Measurements from ENCODE around the gene SLIT3.
"Not testable (repeated sequence)": the region's sequence is repeated elsewhere in the genome, so short reads cannot be mapped to it uniquely, and the experiment has no call there.

The SLIT3 gene

DNA sequence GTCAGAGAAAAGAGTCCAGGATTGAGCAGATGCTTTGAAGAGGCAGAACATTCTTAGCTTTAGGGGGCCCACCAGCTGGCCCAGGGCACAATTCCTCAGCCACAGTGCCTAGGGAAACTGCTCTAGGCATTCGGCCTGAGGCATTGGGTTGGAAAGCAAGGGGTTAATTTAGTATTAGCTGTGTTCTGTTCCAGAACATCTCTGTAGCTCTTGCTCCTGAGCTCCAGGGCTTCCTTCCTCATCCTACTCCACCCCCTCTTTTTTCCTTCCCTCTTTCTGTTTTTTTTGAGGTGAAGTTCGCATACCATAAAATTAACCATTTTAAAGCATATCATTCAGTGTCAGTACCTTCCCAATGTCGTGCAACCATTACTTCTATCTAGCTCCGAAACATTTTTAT is 647.3 kb downstream of the SLIT3 start:
- DNase-seq = no peak

DNA sequence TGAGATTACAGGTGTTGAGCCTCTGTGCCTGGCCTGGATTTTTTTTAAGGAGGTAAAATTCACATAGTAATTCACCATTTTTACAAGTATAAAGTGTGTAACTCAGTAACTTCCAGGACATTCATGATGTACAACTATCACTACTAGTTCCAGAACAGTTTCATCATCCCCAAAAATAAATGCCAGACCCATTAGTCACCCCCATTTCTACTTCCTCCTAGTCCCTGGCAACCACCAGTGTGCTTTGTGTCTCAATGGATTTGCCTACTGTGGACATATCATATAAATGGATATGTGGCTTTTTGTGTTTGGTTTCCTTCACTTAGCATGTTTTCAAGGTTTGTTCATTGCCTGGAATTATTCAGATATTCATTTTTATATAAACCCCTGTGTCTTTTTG is 649.3 kb downstream of the SLIT3 start:
- no peak for DNase-seq

DNA sequence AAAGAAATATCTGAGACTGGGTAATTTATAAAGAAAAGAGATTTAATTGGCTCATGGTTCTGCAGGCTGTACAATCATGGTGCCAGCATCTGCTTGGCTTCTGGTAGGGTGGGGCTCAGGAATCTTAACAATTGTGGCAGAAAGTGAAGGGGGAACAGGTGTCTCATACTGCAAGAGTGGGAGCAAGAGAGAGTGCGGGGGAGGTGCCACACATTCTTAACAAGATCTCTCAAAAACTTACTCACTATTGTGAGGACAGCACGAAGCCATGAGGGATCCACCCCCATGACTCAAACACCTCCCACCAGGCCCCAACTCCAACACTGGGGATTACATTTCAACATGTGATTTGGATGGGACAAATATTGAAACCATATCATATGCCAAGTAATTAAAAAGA is 651.6 kb downstream of the SLIT3 start:
- DNase-seq = no peak

DNA sequence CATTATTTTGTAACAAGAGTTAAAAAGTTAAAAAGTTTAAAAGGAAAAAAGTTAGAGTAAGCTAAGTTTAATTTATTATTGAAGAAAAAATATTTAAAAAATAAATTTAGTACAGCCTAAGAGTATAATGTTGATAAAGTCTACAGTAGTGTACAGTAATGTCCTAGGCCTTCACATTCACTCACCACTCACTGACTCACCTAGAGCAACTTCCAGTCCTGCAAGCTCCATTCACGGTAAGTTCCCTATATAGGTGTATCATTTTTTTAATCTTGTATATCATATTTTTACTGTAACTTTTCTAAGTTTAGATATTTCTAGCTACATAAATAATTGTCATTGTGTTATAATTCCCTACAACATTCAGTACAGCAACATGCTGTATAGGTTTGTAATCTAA is 652.4 kb downstream of the SLIT3 start:
- DNase-seq = no peak

DNA sequence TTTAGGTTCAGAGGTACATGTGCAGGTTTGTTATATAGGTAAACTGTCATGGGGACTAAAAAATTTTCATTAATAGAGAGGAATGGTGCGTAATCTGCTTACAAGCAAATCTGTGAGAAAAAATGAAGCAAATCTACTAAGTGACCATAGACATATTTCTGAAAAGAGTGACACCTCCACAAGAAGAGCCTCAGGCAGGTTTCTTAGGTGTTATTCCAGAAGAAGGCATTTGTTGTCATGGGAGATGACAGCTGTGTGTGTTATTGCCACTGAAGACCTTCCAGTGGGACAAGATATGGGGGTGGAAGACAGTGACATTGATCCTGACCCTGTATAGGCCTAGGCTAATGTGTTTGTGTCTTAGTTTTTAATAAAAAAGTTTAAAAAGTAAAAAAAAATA is 652.9 kb downstream of the SLIT3 start:
- no peak for DNase-seq

DNA sequence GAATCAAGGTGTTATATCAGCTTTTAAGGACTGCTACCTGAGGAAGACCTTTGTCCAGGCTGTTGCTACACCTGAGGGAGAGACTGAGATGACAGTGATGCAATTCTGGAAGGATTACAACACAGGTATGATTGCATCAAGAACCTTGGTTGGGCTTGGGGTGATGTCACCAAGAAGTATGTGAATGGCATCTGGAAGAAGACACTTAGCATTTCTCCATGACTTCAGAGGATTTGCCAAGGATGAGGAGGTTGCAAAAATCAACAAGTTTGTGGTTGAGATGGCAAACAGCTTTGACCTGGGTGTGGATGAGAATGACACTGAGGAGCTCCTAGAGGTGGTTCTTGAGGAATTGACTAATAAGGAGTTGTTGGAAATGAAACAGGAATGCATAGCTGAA is 653.9 kb downstream of the SLIT3 start:
- no peak for DNase-seq

DNA sequence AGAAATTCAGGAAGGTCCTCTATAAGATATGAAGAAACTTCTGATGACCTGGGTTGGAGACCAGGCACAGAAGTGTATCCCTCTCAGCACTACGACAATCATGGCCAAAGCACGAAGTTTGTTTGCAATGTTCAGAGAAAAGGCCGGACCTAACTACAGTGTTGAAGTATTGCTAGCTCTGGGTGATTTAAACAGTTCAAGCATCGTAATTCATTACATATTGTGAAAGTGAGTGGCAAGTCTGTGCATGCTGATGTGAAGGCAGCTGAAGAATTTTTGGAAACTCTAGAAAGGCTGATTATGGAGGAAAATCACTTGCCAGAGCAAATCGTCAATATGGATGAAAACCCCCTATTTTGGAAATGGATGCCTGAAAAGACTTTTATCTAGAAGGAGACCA is 654.6 kb downstream of the SLIT3 start:
- DNase-seq = no peak

DNA sequence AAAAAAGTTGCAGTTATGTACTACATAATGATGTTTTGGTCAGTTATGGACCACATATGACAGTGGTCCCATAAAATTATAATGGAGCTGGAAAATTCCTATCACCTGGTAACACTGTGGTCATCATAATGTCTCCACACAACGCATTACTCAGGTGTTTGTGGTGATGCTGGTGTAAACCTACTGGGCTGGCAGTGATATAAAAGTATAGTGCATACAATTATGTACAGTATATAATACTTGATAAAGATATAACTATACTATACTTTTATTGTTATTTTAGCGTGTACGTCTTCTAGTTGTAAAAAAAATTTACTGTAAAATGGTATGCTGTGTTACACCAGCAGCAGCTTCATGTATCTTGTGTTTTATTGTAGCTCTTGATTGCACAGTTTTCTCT is 655.7 kb downstream of the SLIT3 start:
- DNase-seq = no peak

DNA sequence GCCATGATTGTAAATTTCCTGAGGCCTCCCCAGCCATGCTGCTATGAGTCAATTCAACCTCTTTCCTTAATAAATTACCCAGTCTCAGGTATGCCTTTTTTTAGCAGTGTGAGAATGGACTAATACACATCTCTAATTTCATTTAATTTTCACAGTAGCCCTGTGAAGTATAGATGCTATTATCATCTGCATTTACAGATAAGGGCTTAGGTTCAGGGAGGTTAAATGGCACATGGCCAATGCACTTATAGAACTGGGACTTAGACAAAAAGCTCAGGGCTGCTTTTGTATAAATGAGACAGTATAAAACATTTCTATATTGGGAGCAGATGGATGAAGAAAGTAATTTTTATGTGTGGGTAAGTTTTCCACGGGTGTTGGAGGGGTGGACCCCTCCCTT is 658.9 kb downstream of the SLIT3 start:
- DNase-seq = no peak

DNA sequence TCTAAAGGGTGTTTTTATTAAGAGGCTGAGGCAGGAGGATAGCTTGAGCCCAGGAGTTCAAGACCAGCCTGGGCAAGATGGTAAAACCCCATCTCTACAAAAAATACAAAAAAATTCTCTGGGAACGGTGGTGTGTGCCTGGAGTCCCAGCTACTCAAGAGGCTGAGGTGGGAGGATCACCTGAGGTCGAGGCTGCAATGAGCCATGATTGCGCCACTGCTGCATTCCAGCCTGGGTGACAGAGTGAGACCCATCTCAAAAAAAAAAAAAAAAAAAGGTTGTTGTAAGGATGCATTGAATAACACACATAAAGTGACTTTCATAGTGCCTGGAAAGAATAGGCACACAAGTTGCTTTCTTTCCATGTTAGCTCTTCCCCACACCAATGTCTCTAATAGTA is 662.1 kb downstream of the SLIT3 start:
- DNase-seq = not testable (repeated sequence)

DNA sequence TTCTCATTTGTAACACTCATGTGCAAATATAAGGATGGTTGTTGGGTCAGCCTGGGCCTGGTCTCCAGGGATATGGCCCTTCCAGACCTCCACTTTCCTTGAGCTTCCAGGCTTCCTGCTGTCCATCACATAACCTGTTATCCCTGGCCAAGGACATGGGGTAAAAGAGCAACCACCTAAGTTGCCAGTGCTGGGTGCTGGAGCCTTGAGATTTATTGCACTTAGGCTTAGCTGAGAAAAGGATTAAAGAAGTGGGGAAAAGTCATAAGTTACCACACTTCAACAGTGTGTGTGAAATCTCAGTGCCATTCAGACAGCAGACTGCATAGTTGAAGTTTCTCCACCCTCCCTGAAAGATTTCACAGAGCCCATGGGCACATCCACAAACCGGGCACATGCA is 663.1 kb downstream of the SLIT3 start:
- DNase-seq = no peak

DNA sequence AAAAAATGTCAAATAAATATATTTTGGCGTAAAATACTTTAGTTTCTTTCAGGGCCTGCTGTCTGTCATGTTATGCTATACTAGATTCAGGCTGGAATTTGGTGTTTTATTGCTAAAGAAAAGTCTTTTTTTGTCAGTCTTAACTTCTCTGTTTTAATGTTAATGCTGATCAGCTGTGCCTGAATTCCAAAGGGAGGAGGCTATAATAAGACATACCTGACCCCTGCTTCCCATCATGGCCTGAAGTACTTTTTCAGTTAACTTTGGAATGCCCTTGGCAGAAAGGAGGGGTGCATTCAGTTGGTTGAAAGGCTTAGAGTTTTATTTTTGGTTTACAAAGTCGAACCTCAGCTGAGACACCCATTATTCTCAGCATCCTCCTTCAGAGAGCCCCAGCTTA is 663.7 kb downstream of the SLIT3 start:
- DNase-seq = no peak

DNA sequence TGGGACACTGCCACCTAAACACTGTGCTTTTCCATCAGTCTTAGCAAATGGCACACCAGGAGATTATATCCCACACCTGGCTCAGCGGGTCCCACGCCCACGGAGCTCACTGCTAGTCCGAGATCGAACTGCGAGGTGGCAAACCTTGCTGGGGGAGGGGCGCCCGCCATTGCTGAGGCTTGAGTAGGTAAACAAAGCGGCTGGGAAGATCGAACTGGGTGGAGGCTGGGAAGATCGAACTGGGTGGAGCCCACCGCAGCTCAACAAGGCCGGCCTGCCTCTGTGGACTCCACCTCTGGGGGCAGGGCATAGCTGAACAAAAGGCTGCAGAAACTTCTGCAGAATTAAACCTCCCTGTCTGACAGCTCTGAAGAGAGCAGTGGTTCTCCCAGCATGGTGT is 670.0 kb downstream of the SLIT3 start:
- DNase-seq = not testable (repeated sequence)

DNA sequence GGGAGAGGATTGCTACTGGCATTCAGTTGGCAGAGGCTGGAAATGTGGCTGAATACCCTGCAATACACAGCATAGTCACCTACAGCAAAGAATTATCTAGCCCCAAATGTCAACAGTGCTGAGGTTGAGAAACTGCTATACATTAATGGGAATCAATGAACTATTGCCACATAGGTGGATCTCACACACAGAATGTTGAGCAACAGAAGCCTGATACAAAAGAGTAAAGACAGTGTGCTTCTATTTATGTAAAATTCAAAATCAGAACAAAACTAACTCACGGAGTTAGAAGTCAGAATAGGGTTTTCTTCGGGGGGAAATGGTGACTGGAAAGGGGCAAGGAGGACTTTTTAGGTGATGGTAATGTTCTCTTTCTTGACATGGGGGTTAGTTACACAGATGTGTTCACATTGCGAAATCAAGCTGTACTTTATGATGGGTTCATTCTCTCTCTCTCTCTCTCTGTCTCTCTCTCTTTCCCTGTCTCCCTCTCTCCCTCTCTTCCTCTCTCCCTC is 676.0 kb downstream of the SLIT3 start:
- DNase-seq = no peak

DNA sequence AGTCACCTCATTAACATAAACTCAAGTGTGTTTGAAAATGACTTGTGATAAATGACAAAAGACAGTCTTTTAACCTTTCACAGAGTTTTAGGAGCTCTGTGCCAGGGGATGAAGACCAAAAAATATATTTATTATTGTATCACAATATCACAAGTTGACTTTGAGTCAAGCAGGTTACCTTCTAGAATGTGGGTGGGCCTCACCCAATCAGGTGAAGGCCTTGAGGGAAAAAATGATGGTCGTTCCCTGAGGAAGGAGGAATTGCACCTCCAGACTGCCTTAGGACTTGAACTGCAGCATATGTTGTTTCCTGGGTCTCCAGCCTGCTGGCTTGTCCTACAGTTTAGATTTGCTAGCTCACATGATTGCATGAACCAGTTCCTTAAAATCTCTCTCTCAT is 680.1 kb downstream of the SLIT3 start:
- no peak for DNase-seq

DNA sequence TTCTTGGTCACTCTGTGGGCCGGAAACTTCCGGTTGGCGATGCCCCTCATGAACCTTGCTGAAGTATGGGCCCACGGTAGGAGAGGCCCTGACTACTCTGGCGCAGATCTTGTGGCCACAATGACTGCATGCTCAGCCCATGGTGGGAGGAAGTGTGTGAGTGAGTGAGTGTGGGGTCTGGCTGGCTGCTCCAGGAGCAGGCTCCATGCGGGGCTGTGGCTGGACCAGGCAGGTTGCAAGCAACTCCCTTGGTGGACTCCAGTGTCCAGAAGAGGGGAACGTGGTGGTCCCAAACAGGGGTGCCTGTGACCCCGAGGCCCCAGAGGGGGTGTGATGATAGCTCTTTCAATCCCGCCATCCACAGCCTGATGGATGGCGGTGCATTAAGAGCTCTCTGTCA is 686.3 kb downstream of the SLIT3 start:
- DNase-seq = no peak

DNA sequence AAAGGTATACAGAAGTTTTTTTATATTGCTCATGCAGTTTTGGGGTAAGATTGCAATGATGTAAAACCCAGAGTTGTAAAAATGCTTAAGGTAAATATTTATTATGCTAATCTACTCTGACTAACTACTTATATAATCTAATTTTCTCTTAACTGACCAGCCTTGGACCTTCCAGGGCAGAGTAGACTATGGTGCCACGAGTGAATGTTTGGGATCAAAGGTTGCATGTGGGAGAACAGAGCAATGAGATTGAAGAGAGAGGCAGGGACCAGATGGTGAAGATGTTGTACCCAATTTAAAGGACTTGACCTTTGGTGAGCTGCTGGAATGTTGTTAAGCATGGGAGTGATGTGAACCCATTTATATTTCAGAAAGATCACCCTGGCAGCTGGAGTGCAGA is 686.9 kb downstream of the SLIT3 start:
- DNase-seq = no peak

DNA sequence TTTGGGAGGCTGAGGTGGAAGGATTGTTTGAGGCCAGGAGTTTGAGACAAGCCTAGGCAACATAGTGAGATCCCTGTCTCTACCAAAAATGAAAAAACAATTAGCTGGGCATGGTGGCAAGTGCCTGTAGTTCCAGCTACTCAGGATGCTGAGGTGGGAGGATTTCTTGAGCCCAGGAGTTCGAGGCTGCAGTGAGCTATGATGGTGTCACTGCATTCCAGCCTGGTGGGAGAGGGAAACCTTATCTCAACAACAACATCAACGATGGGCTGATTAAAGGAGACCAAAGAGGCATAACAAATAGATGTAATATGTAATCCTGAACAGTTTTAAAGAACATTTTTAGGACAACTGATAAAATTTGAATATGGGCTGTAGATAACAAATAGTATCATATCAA is 687.5 kb downstream of the SLIT3 start:
- DNase-seq = no peak

DNA sequence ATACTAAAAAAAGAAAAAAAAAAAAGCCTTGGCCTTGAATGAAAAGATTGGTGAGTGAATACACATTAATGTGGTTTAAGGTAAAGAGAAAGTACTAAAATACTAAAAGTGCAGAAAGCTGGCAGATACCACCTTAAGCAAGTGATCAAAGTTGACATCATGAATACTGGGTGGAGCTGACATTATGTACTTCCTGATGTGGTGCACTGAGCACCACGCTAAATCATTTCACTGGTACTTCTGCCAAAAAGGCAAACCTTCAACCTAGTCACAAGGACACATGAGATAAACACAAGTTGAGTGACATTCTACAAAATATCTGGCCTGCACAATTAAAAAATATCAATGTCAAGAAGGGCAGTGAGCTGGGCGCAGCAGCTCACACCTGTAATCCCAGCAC is 687.9 kb downstream of the SLIT3 start:
- no peak for DNase-seq

DNA sequence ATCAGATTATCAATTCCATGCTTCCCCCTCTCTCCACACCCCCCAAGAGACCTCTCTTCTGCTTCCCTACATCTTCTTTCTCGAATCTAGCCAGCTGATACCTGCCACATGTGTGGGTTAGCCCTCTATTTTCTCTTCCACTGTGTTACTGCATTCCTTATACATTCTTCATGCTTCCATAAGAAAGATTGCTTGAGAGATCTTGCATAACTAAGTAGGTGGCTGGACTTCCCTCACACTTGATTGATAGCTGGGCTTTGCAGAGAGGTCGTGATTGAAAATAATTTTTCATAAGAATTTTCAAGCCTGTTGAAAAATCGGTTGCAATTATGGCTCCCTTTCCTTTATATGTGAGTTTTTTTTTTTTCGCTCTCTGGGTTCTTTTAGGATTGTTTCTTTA is 688.8 kb downstream of the SLIT3 start:
- no peak for DNase-seq

Data from NK-92 treated with Interleukin-12 subunit alpha and Interleukin-12 subunit beta, amount 100 ng/mL, for 24 hours (cell line).